Lower lobe of right lung (tissue), 2 donors: ENCODE measurements around the gene PRLHR. TPM values are rescaled to one million over a fixed set of nuclear protein-coding genes. Genes with fewer than 3 reads are reported as not detected.

Experiments
- ATAC-seq, 2 donors: fragments of 200-7000 bp; cut with Tn5 transposase; one replicate each; pipeline ENCODE4 v1.9.1; 2020 to 2022; ENCODE audit warnings: mild to moderate bottlenecking in 2 of 2, moderate library complexity in 2 of 2
- DNase-seq: peaks from one replicate; pipeline ENCODE4 v3.0.0-alpha.2; 2020
- H3K27ac ChIP-seq: fragments of 200-600 bp; one replicate; pipeline ENCODE4 v1.8.0; 2022
- H3K27me3 ChIP-seq: fragments of 200-600 bp; one replicate; pipeline ENCODE4 v1.8.0; 2022; ENCODE audit warnings: low read depth
- H3K36me3 ChIP-seq: fragments of 200-600 bp; one replicate; pipeline ENCODE4 v1.8.0; 2022; ENCODE audit warnings: mild to moderate bottlenecking
- H3K4me1 ChIP-seq: fragments of 200-600 bp; one replicate; pipeline ENCODE4 v1.8.0; 2022
- H3K4me3 ChIP-seq: fragments of 200-600 bp; one replicate; pipeline ENCODE4 v1.8.0; 2022; ENCODE audit warnings: mild to moderate bottlenecking
- H3K9me3 ChIP-seq: fragments of 200-600 bp; one replicate; pipeline ENCODE4 v1.8.0; 2022
- intact Hi-C: fragments of 100-400 bp; cut with DNase I; formaldehyde crosslinking; loops from one replicate; pipeline ENCODE4 v1.11.0; 2022
- total RNA-seq: library from RNA; stranded (reverse); fragmentation: NEBNext Ultra II Directional; extraction: Animal tissue kit (Norgen Biotek cat#: 25700); gene quantifications from one replicate; pipeline ENCODE4 v1.2.1, GENCODE V29; 2021
- TF ChIP-seq, protein P1 (sequence below): fragments of 200-600 bp; IDR thresholded peaks from one replicate; pipeline ENCODE4 v1.8.0; 2022; ENCODE audit warnings: antibody characterized with exemption, mild to moderate bottlenecking
- donor health status: DM: no; HTN: yes; CAD: no; lungs with severe emphysema.

The PRLHR gene
- total RNA-seq, 1 donor from 2014 or later = not detected

DNA sequence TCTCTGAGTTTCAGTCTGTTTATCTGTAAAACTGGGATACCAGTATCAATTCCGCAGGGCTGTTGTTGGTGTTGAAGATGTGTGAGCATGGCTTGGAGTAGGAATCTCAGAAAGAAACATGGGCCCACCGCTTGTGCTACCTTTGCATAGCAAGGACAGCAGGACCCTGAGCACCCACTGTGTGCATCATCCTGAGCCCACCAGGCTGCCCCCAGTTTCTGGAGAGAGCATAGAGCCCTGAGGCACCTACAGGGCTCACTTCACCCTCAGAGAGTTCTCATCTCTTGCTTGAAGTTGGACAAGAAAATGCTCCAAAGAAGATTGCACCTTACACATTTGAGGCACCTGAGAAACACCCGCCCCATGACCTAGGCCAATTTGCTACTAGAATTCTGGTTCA lies 12.9 kb downstream of the PRLHR start:
- intact Hi-C loops = no loop called here
- Histone ChIP-seq H3K9me3 (no peaks in the 10 kb centered on the region), H3K27me3 (peaks cover 13% of the 10 kb centered on the region), H3K4me1 (no peaks in the 10 kb centered on the region), H3K27ac (no peak overlapping the region), H3K4me3 (no peak overlapping the region), H3K36me3 (no peaks in the 10 kb centered on the region)
- TF ChIP-seq, protein P1, sequence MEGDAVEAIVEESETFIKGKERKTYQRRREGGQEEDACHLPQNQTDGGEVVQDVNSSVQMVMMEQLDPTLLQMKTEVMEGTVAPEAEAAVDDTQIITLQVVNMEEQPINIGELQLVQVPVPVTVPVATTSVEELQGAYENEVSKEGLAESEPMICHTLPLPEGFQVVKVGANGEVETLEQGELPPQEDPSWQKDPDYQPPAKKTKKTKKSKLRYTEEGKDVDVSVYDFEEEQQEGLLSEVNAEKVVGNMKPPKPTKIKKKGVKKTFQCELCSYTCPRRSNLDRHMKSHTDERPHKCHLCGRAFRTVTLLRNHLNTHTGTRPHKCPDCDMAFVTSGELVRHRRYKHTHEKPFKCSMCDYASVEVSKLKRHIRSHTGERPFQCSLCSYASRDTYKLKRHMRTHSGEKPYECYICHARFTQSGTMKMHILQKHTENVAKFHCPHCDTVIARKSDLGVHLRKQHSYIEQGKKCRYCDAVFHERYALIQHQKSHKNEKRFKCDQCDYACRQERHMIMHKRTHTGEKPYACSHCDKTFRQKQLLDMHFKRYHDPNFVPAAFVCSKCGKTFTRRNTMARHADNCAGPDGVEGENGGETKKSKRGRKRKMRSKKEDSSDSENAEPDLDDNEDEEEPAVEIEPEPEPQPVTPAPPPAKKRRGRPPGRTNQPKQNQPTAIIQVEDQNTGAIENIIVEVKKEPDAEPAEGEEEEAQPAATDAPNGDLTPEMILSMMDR = no peak
- ATAC-seq (no peak), DNase-seq (no peak)

- ATAC-seq = no peak
- H3K4me3 ChIP-seq = no peak overlapping the region
- TF ChIP-seq, protein P1 = no peak
- H3K9me3 ChIP-seq = no peaks in the 10 kb centered on the region
- no peak for DNase-seq
- H3K27me3 ChIP-seq = peaks cover 7% of the 10 kb centered on the region
- no peak overlapping the region for H3K27ac ChIP-seq
- intact Hi-C loops = no loop called here
- no peaks in the 10 kb centered on the region for H3K4me1 ChIP-seq
- no peaks in the 10 kb centered on the region for H3K36me3 ChIP-seq
Observed at GRCh38 chr10:118581340-118581739, 14.1 kb downstream of the PRLHR start.

- H3K27me3 ChIP-seq = peaks cover 7% of the 10 kb centered on the region
- H3K4me3 ChIP-seq = no peak overlapping the region
- H3K4me1 ChIP-seq = no peaks in the 10 kb centered on the region
- DNase-seq (no peak), ATAC-seq (no peak)
- intact Hi-C loops = no loop called here
- H3K9me3 ChIP-seq = no peaks in the 10 kb centered on the region
- H3K36me3 ChIP-seq = no peaks in the 10 kb centered on the region
- TF ChIP-seq, protein P1 = no peak
- H3K27ac ChIP-seq = no peak overlapping the region
Observed at GRCh38 chr10:118580702-118581101, 14.7 kb downstream of the PRLHR start.

DNA sequence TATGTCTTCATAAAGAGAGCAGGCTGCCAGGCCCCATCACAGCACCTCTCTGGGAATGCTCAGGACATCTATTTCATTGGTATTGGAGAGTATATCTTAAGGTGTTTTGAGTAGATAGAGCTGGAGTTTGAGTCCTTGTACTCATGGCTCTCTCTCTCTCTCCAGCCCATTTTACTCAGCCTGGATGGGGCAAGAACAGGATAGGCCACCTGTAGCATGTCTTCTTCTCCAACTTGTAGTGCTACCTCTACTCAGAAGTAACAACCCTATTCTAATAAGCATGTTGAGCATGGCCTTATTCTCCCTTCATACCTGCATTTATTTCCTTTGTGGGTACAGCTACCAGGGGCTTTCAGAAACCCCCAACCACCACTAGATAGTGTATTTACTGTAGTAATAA lies 21.9 kb downstream of the PRLHR start:
- DNase-seq (no peak), ATAC-seq (no peak)
- TF ChIP-seq, protein P1 = no peak
- no peaks in the 10 kb centered on the region for H3K36me3 ChIP-seq
- no peaks in the 10 kb centered on the region for H3K9me3 ChIP-seq
- no peaks in the 10 kb centered on the region for H3K27me3 ChIP-seq
- no peaks in the 10 kb centered on the region for H3K4me1 ChIP-seq
- intact Hi-C loops = no loop called here
- no peak overlapping the region for H3K27ac ChIP-seq
- no peak overlapping the region for H3K4me3 ChIP-seq

GRCh38 chr10:118572256-118573041 lies 23.0 kb downstream of the PRLHR start:
- ATAC-seq (no peak), DNase-seq (no peak)
- Histone ChIP-seq H3K27me3 (no peaks in the 10 kb centered on the region), H3K4me3 (no peak overlapping the region), H3K9me3 (no peaks in the 10 kb centered on the region), H3K27ac (no peak overlapping the region), H3K4me1 (no peaks in the 10 kb centered on the region), H3K36me3 (no peaks in the 10 kb centered on the region)
- intact Hi-C loops = no loop called here
- TF ChIP-seq, protein P1 = no peak
